Fibroblast of skin of right biceps (primary cell): ENCODE measurements around the gene XPO4.
A peak's percentile ranks its signal among the peaks of the same experiment; 100 is the strongest.
"Not testable (repeated sequence)": the region's sequence is repeated elsewhere in the genome, so short reads cannot be mapped to it uniquely, and the experiment has no call there.

Source experiments
- DNase-seq: peaks from one replicate; pipeline ENCODE4 v3.0.0-alpha.2; 2013

XPO4 gene

GRCh38 chr13:20902438-20903163, at the start of gene XPO4:
Gene XPO4 (minus strand): TSS chr13:20902746. CDS start chr13:20902738, 8 bp downstream.
- DNase-seq: peak; percentile 83

DNA sequence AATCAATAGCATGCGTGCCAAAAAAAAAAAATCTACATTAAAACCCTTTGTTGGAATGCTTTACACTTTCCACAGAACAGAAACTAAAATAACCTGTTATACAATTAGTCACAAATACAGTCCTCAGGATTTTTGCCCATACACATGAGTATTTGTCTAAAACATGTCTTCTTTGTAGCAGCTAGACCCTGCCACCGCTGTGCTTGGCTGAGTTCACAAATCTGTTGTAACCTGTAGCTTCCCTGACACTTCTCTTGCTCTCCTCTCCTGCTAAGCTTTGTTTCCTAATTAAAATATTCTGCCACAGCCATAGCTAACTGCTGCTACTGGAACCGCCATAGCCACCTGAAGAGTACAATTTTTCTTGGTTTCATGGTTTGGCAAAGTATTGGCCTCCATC, 45.5 kb upstream of the XPO4 start:
- DNase-seq: not testable (repeated sequence)

GRCh38 chr13:20945952-20946383, 43.4 kb upstream of the XPO4 start:
- peak; percentile 15 for DNase-seq

GRCh38 chr13:20942938-20943559, 40.5 kb upstream of the XPO4 start:
- no peak for DNase-seq

DNA sequence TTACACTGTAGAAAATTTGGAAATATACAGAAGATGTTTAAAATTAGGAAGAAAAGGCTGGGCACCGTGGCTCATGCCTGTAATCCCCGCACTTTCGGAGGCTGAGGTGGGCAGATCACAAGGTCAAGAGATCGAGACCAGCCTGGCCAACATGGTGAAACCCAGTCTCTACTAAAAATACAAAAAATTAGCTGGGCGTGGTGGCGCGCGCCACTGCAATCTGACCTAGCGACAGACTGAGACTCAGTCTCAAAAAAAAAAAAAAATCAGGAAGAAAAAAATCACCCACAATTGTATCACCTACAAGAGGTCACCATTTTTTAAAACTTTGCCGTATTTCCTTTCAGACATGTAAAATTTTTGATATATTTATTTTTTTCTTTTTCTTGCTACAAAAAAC, 38.0 kb upstream of the XPO4 start:
- not testable (repeated sequence) for DNase-seq

GRCh38 chr13:20940083-20940482, 37.5 kb upstream of the XPO4 start:
- peak; percentile 45 for DNase-seq

GRCh38 chr13:20939662-20940061, 37.1 kb upstream of the XPO4 start:
- no peak for DNase-seq

DNA sequence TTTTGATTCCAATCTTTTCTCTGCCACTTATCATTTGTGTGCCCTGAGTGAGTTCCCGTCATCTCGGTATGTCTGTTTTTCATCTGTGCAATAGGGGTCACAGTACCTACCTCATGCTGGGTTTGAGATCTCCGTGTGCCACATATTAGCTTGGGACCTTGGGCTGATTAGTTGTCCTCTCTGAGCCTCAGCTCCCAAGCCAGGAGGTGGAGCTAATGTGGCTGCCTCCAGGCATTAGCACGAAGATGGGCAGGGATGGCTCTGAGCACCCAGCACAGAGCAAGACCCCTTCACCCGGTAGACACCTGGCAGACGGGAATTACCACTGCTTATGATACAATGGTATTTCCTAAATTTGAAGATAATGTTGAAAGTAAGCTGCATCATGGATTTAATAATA, 35.8 kb upstream of the XPO4 start:
- no peak for DNase-seq

- no peak for DNase-seq
These were observed 25.2 kb upstream of the XPO4 start for GRCh38 chr13:20927596-20928257.

DNA sequence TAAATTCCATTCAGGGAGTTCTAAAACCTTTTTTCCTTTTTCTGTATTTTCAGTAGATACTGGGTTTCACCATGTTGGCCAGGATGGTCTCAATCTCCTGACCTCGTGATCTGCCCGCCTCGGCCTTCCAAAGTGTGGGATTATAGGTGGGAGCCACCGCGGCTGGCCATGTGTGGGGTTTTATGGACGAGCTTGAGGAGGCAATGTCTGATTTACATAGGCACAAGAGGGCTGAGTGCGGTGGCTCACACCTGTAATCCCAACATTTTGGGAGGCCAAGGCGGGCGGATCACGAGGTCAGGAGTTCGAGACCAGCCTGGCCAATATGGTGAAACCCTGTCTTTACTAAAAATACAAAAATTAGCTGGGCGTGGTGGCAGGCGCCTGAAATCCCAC, 22.8 kb upstream of the XPO4 start:
- not testable (repeated sequence) for DNase-seq

DNA sequence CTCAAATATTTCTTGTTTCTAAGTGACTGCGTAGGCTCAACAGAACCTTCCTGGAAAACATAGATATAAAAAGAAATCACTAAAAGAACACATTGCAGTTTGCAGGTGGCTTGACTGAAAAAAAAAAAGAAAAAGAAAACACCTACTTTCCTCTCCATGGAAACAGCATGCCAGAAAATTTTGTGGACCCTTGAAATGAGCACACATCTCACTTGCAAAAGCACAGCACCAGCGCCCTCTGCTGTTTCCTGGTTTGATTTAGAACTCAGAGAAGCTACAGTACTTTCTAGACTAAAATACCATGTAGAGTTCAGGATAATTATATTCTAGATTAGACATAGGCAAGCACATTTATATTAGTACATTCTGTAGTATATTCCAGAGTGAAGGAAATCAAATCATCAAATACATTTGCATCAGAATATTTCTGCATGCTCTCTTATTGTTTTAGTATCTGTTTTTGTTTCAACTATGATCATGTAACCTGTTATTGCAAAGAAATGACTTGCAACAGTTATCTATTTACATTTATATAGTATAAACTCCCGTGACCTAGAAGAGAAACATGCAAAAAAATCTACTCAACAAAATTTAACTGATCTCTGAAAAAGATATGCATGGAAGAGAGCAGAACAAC, 22.3 kb upstream of the XPO4 start:
- peak; percentile 75 for DNase-seq

GRCh38 chr13:20923272-20923671, 20.7 kb upstream of the XPO4 start:
- DNase-seq: no peak

DNA sequence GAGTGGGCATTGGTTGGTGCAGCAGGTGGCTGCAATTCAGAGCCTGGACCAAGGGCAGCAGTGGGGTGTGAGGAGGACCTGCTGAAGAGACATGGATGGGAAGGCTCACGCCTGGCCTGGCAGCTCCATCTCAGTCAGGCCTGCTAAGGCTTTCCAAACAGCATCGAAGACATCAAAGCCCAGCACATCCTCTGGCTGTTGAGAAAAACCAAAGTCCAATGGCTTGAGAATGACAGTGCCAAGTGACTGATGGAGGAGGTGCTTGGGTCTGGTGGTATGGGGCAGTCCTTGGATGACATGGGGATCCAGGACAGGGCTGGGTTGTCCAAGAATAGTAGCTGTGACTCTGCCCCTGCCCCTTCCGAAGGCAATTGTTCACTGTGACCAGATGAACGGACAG, 19.0 kb upstream of the XPO4 start:
- DNase-seq: no peak

GRCh38 chr13:20915676-20916075, 13.1 kb upstream of the XPO4 start:
- not testable (repeated sequence) for DNase-seq

GRCh38 chr13:20911037-20911436, 8.5 kb upstream of the XPO4 start:
- no peak for DNase-seq

DNA sequence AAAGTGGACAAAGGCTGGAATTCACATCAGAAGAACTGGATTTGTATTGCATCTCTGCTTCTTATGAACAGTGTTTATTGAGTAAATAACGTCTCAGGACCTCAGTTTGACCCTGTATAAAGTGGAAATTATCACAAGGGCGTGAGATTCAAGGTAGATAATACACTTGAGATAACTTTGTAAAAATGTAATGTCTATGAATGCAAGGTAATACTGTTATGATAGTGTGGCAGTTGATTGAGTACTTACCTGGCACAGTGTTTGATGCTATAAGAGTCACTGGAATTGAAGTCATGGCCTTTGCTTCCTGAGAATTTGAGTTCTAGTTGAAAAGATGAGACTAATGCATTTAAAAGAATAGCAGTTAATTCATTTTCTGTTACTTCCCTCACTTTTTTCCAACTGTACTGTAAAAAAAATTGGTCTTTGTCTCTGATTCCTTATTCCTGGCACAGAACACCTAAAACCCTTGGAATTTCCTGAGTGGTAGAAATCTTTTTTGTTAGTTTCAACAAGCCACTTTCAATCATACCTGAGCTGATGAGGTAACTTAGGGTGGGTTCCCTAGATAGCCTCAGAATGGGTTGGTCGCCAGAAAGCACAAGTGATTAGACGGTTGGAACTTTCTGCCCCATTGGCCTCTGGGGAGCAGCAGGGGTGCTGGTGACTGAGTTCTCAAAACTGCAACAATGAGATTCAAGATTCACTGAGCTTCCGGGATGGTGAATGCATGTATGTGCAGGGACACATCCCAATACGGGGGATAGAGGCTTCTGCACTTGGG, 6.4 kb upstream of the XPO4 start:
- DNase-seq: no peak

DNA sequence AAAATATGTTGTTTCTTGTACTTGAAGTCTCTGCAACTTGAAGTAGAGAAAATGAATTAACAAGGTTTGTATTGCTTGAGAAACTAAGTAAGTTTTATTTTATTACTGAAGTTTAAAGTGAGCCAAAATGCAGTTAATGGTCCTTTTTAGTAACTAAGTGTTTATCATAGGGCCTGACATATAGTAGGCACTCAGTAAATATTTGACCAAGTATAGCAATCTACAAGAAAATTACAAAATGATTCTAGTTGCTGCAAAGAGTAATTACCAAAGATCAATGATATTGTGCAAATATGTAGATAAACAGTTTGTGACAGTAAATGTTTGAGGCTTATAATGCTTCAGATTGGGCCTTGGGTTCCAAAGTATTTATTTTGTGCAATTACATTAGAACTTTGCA, 2.4 kb upstream of the XPO4 start:
- DNase-seq: no peak

DNA sequence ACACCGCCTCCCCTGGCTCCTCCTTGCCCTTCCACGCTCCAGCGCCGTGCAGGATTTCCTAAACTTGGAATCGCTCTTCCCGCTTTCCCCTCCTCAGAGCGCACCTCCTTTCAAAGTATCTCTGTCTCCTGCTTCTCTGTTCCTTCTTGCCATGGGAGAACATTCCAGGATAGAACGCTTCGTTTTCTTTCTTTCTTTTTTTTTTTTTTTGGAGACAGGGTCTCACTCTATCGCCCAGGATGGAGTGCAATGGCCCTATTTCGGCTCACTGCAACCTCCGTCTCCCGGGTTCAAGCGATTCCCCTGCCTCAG, 574 bp upstream of the XPO4 start:
- DNase-seq: no peak

- DNase-seq: peak; percentile 27
These were observed 693 bp downstream of the XPO4 start for GRCh38 chr13:20901668-20902437.

DNA sequence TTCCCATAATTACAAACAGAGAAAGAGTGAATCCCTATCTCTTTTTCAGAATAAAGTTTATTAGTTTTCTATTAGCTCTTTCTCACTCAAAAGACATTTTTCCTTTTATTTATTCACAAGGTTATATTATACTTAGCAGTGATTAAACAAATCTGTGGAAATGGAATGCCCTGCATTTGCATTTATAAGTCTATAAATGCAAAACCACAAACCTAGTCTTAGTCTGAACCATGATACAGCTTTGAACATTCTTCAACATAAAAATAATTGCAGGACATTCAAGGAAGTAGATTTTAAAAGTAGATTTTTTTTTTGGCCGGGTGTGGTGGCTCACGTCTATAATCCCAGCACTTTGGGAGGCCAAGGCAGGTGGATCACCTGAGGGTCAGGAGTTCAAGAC, 8.3 kb downstream of the XPO4 start:
- DNase-seq: no peak

GRCh38 chr13:20891768-20892167, 10.8 kb downstream of the XPO4 start:
- no peak for DNase-seq

DNA sequence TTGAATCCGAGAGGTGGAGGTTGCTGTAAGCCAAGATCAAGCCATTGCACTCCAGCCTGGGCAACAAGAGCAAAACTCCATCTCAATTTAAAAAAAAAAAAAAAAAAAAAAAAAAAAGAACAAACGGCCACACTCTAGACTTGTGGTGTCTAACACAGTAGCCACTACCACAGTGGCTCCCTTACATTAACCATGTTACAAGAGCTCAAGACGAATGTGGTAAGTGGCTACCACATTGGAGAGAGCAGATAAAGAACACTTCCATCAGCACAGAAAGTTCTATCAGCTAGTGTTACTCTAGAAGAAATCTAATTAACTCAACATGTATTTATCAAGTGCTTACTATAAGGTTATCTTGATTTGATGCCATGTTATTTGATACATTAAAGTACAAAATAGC, 11.5 kb downstream of the XPO4 start:
- no peak for DNase-seq
